Karpas-422 (cell line): Measurements from ENCODE around the gene TENM4. TPM values are rescaled to one million over a fixed set of nuclear protein-coding genes. Genes with fewer than 3 reads are reported as not detected.

Source experiments
- DNase-seq: peaks from one replicate; pipeline ENCODE4 v3.0.0-alpha.2; 2015
- H2AFZ ChIP-seq: fragments of 200-600 bp; sonication (generic); 2 replicates; pipeline ENCODE4 v1.6.1; 2014; ENCODE audit warnings: antibody characterized with exemption, low read length, mixed read lengths
- H3K27ac ChIP-seq: fragments of 200-600 bp; sonication (generic); 2 replicates; pipeline ENCODE4 v1.5.1; 2014; ENCODE audit warnings: mild to moderate bottlenecking, low read length, moderate library complexity
- H3K27me3 ChIP-seq: fragments of 200-600 bp; sonication (generic); 2 replicates; pipeline ENCODE4 v1.6.1; 2014; ENCODE audit warnings: low read length, mixed read lengths
- H3K36me3 ChIP-seq: fragments of 200-600 bp; sonication (generic); 2 replicates; pipeline ENCODE4 v1.6.1; 2014; ENCODE audit warnings: low read length, mixed read lengths; ENCODE audit not compliant: insufficient read depth
- H3K4me1 ChIP-seq: fragments of 200-600 bp; sonication (generic); 2 replicates; pipeline ENCODE4 v1.6.1; 2014; ENCODE audit warnings: mild to moderate bottlenecking, low read length, mixed read lengths
- H3K4me2 ChIP-seq: fragments of 200-600 bp; sonication (generic); 2 replicates; pipeline ENCODE4 v1.6.1; 2014; ENCODE audit warnings: low read length, low read depth, mild to moderate bottlenecking; ENCODE audit not compliant: poor library complexity, severe bottlenecking
- H3K4me3 ChIP-seq: fragments of 200-600 bp; sonication (generic); 2 replicates; pipeline ENCODE4 v1.5.1; 2014; ENCODE audit warnings: mild to moderate bottlenecking, antibody characterized with exemption, low read length, mixed read lengths
- H3K79me2 ChIP-seq: fragments of 200-600 bp; sonication (generic); 2 replicates; pipeline ENCODE4 v1.6.1; 2014; ENCODE audit warnings: mild to moderate bottlenecking, low read length, mixed read lengths
- H3K9ac ChIP-seq: fragments of 200-600 bp; sonication (generic); 2 replicates; pipeline ENCODE4 v1.6.0; 2014; ENCODE audit warnings: low read length
- H3K9me2 ChIP-seq: fragments of 200-600 bp; sonication (generic), shearing (Covaris generic); replicated peaks from 2 replicates; pipeline ENCODE4 v1.6.0; 2014; ENCODE audit warnings: mild to moderate bottlenecking, low read length, moderate library complexity; ENCODE audit not compliant: insufficient read depth
- H3K9me3 ChIP-seq: fragments of 300-700, 200-600 bp; sonication (generic); 2 replicates; pipeline ENCODE4 v1.6.1; 2014; ENCODE audit warnings: low read length, mixed read lengths
- H4K20me1 ChIP-seq: fragments of 200-600 bp; sonication (generic); 2 replicates; pipeline ENCODE4 v1.6.1; 2014; ENCODE audit warnings: mild to moderate bottlenecking, antibody characterized with exemption, low read length, low read depth; ENCODE audit not compliant: insufficient read depth
- total RNA-seq: library from RNA; depleted of rRNA; stranded (reverse); fragments of >200 nt; shearing (Covaris generic); gene quantifications from 2 replicates; pipeline ENCODE4 v1.2.3, GENCODE V29; 2014; ENCODE audit warnings: low replicate concordance

The TENM4 gene
- total RNA-seq, 1 experiment from 2014 or later: not detected

GRCh38 chr11:79342236-79342635 lies 98.6 kb downstream of the TENM4 start:
- no peaks in the 10 kb centered on the region for H4K20me1 ChIP-seq
- no peak overlapping the region for H3K4me3 ChIP-seq
- H3K9me2 ChIP-seq: no peaks in the 10 kb centered on the region
- H2AFZ ChIP-seq: no peak overlapping the region
- no peak overlapping the region for H3K9ac ChIP-seq
- no peaks in the 10 kb centered on the region for H3K36me3 ChIP-seq
- DNase-seq: no peak
- H3K27me3 ChIP-seq: no peaks in the 10 kb centered on the region
- H3K4me1 ChIP-seq: no peaks in the 10 kb centered on the region
- no peak overlapping the region for H3K4me2 ChIP-seq
- no peaks in the 10 kb centered on the region for H3K9me3 ChIP-seq
- H3K27ac ChIP-seq: no peak overlapping the region
- no peaks in the 10 kb centered on the region for H3K79me2 ChIP-seq

- no peaks in the 10 kb centered on the region for H4K20me1 ChIP-seq
- H3K9me3 ChIP-seq: no peaks in the 10 kb centered on the region
- H3K4me1 ChIP-seq: no peaks in the 10 kb centered on the region
- H2AFZ ChIP-seq: no peak overlapping the region
- no peaks in the 10 kb centered on the region for H3K36me3 ChIP-seq
- H3K27me3 ChIP-seq: no peaks in the 10 kb centered on the region
- no peak overlapping the region for H3K9ac ChIP-seq
- no peaks in the 10 kb centered on the region for H3K9me2 ChIP-seq
- no peak for DNase-seq
- H3K4me2 ChIP-seq: no peak overlapping the region
- H3K27ac ChIP-seq: no peak overlapping the region
- H3K4me3 ChIP-seq: no peak overlapping the region
- H3K79me2 ChIP-seq: no peaks in the 10 kb centered on the region
Observed at GRCh38 chr11:79340535-79340934, 100.3 kb downstream of the TENM4 start.

- Histone ChIP-seq H3K9ac (no peak overlapping the region), H3K27ac (no peak overlapping the region), H3K36me3 (no peaks in the 10 kb centered on the region), H3K4me2 (no peak overlapping the region), H4K20me1 (no peaks in the 10 kb centered on the region), H3K27me3 (no peaks in the 10 kb centered on the region), H3K4me3 (no peak overlapping the region), H2AFZ (no peak overlapping the region), H3K9me3 (no peaks in the 10 kb centered on the region), H3K79me2 (no peaks in the 10 kb centered on the region), H3K9me2 (no peaks in the 10 kb centered on the region), H3K4me1 (no peaks in the 10 kb centered on the region)
- DNase-seq: no peak
Observed at GRCh38 chr11:79336797-79337517, 103.9 kb downstream of the TENM4 start.

GRCh38 chr11:79335681-79336080 lies 105.1 kb downstream of the TENM4 start:
- H3K79me2 ChIP-seq: no peaks in the 10 kb centered on the region
- H3K4me3 ChIP-seq: no peak overlapping the region
- no peak for DNase-seq
- H3K9me2 ChIP-seq: no peaks in the 10 kb centered on the region
- no peaks in the 10 kb centered on the region for H3K9me3 ChIP-seq
- H3K27me3 ChIP-seq: no peaks in the 10 kb centered on the region
- H3K4me1 ChIP-seq: no peaks in the 10 kb centered on the region
- H2AFZ ChIP-seq: no peak overlapping the region
- no peak overlapping the region for H3K4me2 ChIP-seq
- no peak overlapping the region for H3K27ac ChIP-seq
- no peak overlapping the region for H3K9ac ChIP-seq
- no peaks in the 10 kb centered on the region for H3K36me3 ChIP-seq
- H4K20me1 ChIP-seq: no peaks in the 10 kb centered on the region

GRCh38 chr11:79333355-79333754 lies 107.5 kb downstream of the TENM4 start:
- Histone ChIP-seq H3K4me3 (no peak overlapping the region), H3K4me2 (no peak overlapping the region), H3K4me1 (no peaks in the 10 kb centered on the region), H3K27me3 (no peaks in the 10 kb centered on the region), H3K79me2 (no peaks in the 10 kb centered on the region), H3K9me2 (no peaks in the 10 kb centered on the region), H3K36me3 (no peaks in the 10 kb centered on the region), H3K9ac (no peak overlapping the region), H3K9me3 (no peaks in the 10 kb centered on the region), H2AFZ (no peak overlapping the region), H4K20me1 (no peaks in the 10 kb centered on the region), H3K27ac (no peak overlapping the region)
- DNase-seq: no peak

GRCh38 chr11:79332017-79332416 lies 108.8 kb downstream of the TENM4 start:
- H4K20me1 ChIP-seq: no peaks in the 10 kb centered on the region
- H3K79me2 ChIP-seq: no peaks in the 10 kb centered on the region
- H3K9me2 ChIP-seq: no peaks in the 10 kb centered on the region
- H3K27me3 ChIP-seq: no peaks in the 10 kb centered on the region
- no peak overlapping the region for H3K27ac ChIP-seq
- H3K4me1 ChIP-seq: no peaks in the 10 kb centered on the region
- no peak overlapping the region for H3K9ac ChIP-seq
- H3K9me3 ChIP-seq: no peaks in the 10 kb centered on the region
- no peak overlapping the region for H2AFZ ChIP-seq
- DNase-seq: no peak
- no peaks in the 10 kb centered on the region for H3K36me3 ChIP-seq
- no peak overlapping the region for H3K4me3 ChIP-seq
- no peak overlapping the region for H3K4me2 ChIP-seq

- Histone ChIP-seq H3K9me3 (no peaks in the 10 kb centered on the region), H3K79me2 (no peaks in the 10 kb centered on the region), H3K9ac (no peak overlapping the region), H4K20me1 (no peaks in the 10 kb centered on the region), H2AFZ (no peak overlapping the region), H3K4me2 (no peak overlapping the region), H3K27me3 (no peaks in the 10 kb centered on the region), H3K27ac (no peak overlapping the region), H3K36me3 (no peaks in the 10 kb centered on the region), H3K4me3 (no peak overlapping the region), H3K9me2 (no peaks in the 10 kb centered on the region), H3K4me1 (no peaks in the 10 kb centered on the region)
- no peak for DNase-seq
Observed at GRCh38 chr11:79331203-79331901, 109.5 kb downstream of the TENM4 start.

- H3K27me3 ChIP-seq: no peaks in the 10 kb centered on the region
- no peak overlapping the region for H3K27ac ChIP-seq
- H3K9me3 ChIP-seq: no peaks in the 10 kb centered on the region
- no peaks in the 10 kb centered on the region for H4K20me1 ChIP-seq
- no peaks in the 10 kb centered on the region for H3K4me1 ChIP-seq
- no peak overlapping the region for H3K4me2 ChIP-seq
- no peak overlapping the region for H2AFZ ChIP-seq
- no peaks in the 10 kb centered on the region for H3K79me2 ChIP-seq
- no peak overlapping the region for H3K9ac ChIP-seq
- H3K4me3 ChIP-seq: no peak overlapping the region
- no peaks in the 10 kb centered on the region for H3K9me2 ChIP-seq
- no peaks in the 10 kb centered on the region for H3K36me3 ChIP-seq
- no peak for DNase-seq
Observed at GRCh38 chr11:79330651-79331050, 110.2 kb downstream of the TENM4 start.
